K562 (cell line): ENCODE measurements around the gene MRPL38. TPM values are rescaled to one million over a fixed set of nuclear protein-coding genes. Genes with fewer than 3 reads are reported as not detected.

ENCODE experiments used
- BCOR ChIP-seq: fragments of 450-650 bp; IDR thresholded peaks from 2 replicates; pipeline ENCODE4 v1.6.1; 2016
- ESRRA ChIP-seq: fragments of 450-650 bp; IDR thresholded peaks from 2 replicates; pipeline ENCODE4 v1.6.1; 2014; ENCODE audit warnings: low read depth, mild to moderate bottlenecking, moderate library complexity, borderline replicate concordance
- MTF1 ChIP-seq: fragments of 250-450 bp; sonication (Bioruptor Pico); IDR thresholded peaks from 2 replicates; pipeline ENCODE4 v1.9.0; 2021; ENCODE audit warnings: moderate library complexity, mild to moderate bottlenecking, inconsistent platforms, borderline replicate concordance
- PHF8 ChIP-seq: fragments of 200-600 bp; sonication (generic); IDR thresholded peaks from 2 replicates; pipeline ENCODE4 v1.6.1; 2012; ENCODE audit warnings: mixed run types, mild to moderate bottlenecking, inconsistent platforms, low read length, moderate library complexity, borderline replicate concordance
- POLR2H ChIP-seq: IDR thresholded peaks from 2 replicates; pipeline ENCODE4 v1.6.1; 2016; ENCODE audit warnings: missing genetic modification characterization, low read depth, mild to moderate bottlenecking, control low read depth, missing compliant biosample characterization, moderate library complexity
- SMARCB1 ChIP-seq: IDR thresholded peaks from 2 replicates; pipeline ENCODE4 v1.6.1; 2011; ENCODE audit warnings: improper control_type of control experiment, low read depth; ENCODE audit not compliant: insufficient read length
- SNIP1 ChIP-seq: fragments of 450-650 bp; IDR thresholded peaks from 2 replicates; pipeline ENCODE4 v1.7.1; 2017; ENCODE audit warnings: low read depth, mild to moderate bottlenecking
- TEAD1 ChIP-seq, 2 experiments: fragments of 450-650 bp in 1 of 2; sonication (generic) in 1 of 2; formaldehyde crosslinking; IDR thresholded peaks; 2 replicates each; pipeline versions ENCODE4 v1.4.0 to v1.8.0; 2020 to 2022; ENCODE audit warnings: mild to moderate bottlenecking in 2 of 2, missing genetic modification reagents in 1 of 2
- ZFP1 ChIP-seq: fragments of 450-650 bp; formaldehyde crosslinking; IDR thresholded peaks from 2 replicates; pipeline ENCODE4 v1.4.0; 2020; ENCODE audit warnings: mild to moderate bottlenecking, mixed read lengths
- ZNF324 ChIP-seq: fragments of 250-450 bp; sonication (Bioruptor Pico); IDR thresholded peaks from 2 replicates; pipeline ENCODE4 v1.4.0; 2020; ENCODE audit warnings: mild to moderate bottlenecking
- ZNF589 ChIP-seq: fragments of 200-800 bp; sonication (Bioruptor generic); IDR thresholded peaks from 2 replicates; pipeline ENCODE4 v1.6.1; 2016; ENCODE audit warnings: low read depth, missing genetic modification characterization, missing compliant biosample characterization
- polyA plus RNA-seq, 8 experiments: library from polyadenylated mRNA; depleted of rRNA in 4 of 8; stranded (reverse) in 5 of 8; unstranded in 3 of 8; fragments of >200 nt; fragmentation: Nextera tagmentation in 2 of 8; fragmentation: Illumina TruSeq in 1 of 8; extraction: Ambion mirVana in 2 of 8; extraction: Trizol in 1 of 8; gene quantifications; 2 replicates each; pipeline versions ENCODE4 v1.2.1 to v1.2.3, GENCODE V29; 2011 to 2014; ENCODE audit warnings: inconsistent platforms in 1 of 8, missing spikeins in 1 of 8
- total RNA-seq, 7 experiments: library from RNA; depleted of rRNA in 6 of 7; stranded (reverse); fragments of >200 nt in 6 of 7; fragmentation: Illumina TruSeq in 2 of 7; extraction: Trizol in 2 of 7; gene quantifications; 2 replicates each; pipeline versions ENCODE4 v1.2.1 to v1.2.3, GENCODE V29; 2011 to 2021; ENCODE audit warnings: low replicate concordance in 1 of 7
- TF ChIP-seq, protein P1 (sequence below): sonication (generic); formaldehyde crosslinking; IDR thresholded peaks from 2 replicates; pipeline ENCODE4 v1.8.1; 2023; ENCODE audit warnings: mild to moderate bottlenecking, missing genetic modification reagents
- TF ChIP-seq, protein P2 (sequence below): fragments of 250-450 bp; sonication (Bioruptor Pico); IDR thresholded peaks from 2 replicates; pipeline ENCODE4 v1.4.0; 2020; ENCODE audit warnings: mild to moderate bottlenecking, moderate library complexity
- TF ChIP-seq, protein P3 (sequence below), 2 experiments: fragments of 450-650 bp; IDR thresholded peaks; 2 replicates each; pipeline ENCODE4 v1.6.1; 2018; ENCODE audit warnings: mild to moderate bottlenecking in 2 of 2, low read depth in 1 of 2; ENCODE audit not compliant: partially characterized antibody in 2 of 2
- TF ChIP-seq, protein P4 (sequence below): IDR thresholded peaks from 3 replicates; pipeline ENCODE4 v1.6.1; 2011; ENCODE audit warnings: borderline replicate concordance, mild to moderate bottlenecking, moderate library complexity; ENCODE audit not compliant: insufficient read length; ENCODE audit errors: extremely low read depth

MRPL38 gene
- total and polyA plus RNA-seq, 9 of the 15 experiments (the other 6 are each of a cell fraction or from before 2014, with no cell fraction given): 4.5 to 154 (median 48.5) TPM

DNA sequence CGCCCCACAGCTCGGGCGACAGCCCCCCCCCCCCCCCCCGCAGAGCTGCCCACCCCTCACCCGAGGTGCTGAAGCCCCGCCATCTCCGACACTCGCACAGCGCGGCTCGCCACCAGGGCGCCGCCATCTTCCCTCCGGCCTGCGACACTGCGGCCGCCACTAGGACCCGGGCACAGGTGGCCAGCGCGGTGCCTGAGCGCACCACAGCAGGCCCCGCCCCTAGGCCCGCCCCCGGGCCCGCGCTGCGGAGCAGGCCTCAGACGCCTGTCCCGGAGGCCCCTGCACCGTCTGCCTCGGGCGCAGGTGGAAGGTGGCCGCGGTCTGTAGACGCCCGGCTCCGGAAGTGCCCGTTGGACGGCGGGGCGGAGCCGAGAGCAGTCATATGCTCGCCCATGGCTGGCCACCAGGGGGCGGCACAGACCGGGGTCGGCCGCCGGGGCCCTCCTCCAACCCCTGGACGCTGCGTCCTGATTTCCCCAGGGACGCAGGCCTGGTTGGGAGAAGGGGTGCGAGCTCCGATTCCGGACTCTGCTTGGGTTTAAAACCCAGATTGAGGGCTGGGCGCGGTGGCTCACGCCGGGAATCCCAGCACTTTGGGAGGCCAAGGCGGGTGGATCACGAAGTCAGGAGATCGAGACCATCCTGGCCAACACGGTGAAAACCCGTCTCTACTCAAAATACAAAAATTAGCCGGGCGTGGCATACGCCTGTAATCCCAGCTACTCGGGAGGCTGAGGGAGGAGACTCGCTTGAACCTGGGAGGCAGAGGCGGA lies at the start of gene MRPL38 (continued):
- TF ChIP-seq, protein P1, sequence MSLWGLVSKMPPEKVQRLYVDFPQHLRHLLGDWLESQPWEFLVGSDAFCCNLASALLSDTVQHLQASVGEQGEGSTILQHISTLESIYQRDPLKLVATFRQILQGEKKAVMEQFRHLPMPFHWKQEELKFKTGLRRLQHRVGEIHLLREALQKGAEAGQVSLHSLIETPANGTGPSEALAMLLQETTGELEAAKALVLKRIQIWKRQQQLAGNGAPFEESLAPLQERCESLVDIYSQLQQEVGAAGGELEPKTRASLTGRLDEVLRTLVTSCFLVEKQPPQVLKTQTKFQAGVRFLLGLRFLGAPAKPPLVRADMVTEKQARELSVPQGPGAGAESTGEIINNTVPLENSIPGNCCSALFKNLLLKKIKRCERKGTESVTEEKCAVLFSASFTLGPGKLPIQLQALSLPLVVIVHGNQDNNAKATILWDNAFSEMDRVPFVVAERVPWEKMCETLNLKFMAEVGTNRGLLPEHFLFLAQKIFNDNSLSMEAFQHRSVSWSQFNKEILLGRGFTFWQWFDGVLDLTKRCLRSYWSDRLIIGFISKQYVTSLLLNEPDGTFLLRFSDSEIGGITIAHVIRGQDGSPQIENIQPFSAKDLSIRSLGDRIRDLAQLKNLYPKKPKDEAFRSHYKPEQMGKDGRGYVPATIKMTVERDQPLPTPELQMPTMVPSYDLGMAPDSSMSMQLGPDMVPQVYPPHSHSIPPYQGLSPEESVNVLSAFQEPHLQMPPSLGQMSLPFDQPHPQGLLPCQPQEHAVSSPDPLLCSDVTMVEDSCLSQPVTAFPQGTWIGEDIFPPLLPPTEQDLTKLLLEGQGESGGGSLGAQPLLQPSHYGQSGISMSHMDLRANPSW (CRISPR knock-in tag): no peak
- TF ChIP-seq SNIP1 (no peak), ZNF324 (CRISPR knock-in tag) (no peak), ZFP1 (no peak), ZNF589 (CRISPR knock-in tag) (no peak), POLR2H (tag) (no peak), TEAD1 (CRISPR knock-in tag; IDR thresholded peaks at IDR 0.05) (no peak; a peak in 1 of 4 replicates), SMARCB1 (no peak), ESRRA (peak; percentile 79; the same call in 1 of the 2 replicates), MTF1 (CRISPR knock-in tag) (no peak), BCOR (no peak), PHF8 (peak; percentile 52; the same call in 1 of the 2 replicates)
- TF ChIP-seq, protein P2, sequence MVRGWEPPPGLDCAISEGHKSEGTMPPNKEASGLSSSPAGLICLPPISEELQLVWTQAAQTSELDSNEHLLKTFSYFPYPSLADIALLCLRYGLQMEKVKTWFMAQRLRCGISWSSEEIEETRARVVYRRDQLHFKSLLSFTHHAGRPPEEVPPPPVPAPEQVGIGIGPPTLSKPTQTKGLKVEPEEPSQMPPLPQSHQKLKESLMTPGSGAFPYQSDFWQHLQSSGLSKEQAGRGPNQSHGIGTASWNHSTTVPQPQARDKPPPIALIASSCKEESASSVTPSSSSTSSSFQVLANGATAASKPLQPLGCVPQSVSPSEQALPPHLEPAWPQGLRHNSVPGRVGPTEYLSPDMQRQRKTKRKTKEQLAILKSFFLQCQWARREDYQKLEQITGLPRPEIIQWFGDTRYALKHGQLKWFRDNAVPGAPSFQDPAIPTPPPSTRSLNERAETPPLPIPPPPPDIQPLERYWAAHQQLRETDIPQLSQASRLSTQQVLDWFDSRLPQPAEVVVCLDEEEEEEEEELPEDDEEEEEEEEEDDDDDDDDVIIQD: no peak
- TF ChIP-seq, protein P3, sequence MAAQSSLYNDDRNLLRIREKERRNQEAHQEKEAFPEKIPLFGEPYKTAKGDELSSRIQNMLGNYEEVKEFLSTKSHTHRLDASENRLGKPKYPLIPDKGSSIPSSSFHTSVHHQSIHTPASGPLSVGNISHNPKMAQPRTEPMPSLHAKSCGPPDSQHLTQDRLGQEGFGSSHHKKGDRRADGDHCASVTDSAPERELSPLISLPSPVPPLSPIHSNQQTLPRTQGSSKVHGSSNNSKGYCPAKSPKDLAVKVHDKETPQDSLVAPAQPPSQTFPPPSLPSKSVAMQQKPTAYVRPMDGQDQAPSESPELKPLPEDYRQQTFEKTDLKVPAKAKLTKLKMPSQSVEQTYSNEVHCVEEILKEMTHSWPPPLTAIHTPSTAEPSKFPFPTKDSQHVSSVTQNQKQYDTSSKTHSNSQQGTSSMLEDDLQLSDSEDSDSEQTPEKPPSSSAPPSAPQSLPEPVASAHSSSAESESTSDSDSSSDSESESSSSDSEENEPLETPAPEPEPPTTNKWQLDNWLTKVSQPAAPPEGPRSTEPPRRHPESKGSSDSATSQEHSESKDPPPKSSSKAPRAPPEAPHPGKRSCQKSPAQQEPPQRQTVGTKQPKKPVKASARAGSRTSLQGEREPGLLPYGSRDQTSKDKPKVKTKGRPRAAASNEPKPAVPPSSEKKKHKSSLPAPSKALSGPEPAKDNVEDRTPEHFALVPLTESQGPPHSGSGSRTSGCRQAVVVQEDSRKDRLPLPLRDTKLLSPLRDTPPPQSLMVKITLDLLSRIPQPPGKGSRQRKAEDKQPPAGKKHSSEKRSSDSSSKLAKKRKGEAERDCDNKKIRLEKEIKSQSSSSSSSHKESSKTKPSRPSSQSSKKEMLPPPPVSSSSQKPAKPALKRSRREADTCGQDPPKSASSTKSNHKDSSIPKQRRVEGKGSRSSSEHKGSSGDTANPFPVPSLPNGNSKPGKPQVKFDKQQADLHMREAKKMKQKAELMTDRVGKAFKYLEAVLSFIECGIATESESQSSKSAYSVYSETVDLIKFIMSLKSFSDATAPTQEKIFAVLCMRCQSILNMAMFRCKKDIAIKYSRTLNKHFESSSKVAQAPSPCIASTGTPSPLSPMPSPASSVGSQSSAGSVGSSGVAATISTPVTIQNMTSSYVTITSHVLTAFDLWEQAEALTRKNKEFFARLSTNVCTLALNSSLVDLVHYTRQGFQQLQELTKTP (IDR thresholded peaks at IDR 0.05; ENCODE audit: low read depth in 1 of 2, partially characterized antibody in 2 of 2): peak in 1 of 2 experiments; percentile 28
- TF ChIP-seq, protein P4, sequence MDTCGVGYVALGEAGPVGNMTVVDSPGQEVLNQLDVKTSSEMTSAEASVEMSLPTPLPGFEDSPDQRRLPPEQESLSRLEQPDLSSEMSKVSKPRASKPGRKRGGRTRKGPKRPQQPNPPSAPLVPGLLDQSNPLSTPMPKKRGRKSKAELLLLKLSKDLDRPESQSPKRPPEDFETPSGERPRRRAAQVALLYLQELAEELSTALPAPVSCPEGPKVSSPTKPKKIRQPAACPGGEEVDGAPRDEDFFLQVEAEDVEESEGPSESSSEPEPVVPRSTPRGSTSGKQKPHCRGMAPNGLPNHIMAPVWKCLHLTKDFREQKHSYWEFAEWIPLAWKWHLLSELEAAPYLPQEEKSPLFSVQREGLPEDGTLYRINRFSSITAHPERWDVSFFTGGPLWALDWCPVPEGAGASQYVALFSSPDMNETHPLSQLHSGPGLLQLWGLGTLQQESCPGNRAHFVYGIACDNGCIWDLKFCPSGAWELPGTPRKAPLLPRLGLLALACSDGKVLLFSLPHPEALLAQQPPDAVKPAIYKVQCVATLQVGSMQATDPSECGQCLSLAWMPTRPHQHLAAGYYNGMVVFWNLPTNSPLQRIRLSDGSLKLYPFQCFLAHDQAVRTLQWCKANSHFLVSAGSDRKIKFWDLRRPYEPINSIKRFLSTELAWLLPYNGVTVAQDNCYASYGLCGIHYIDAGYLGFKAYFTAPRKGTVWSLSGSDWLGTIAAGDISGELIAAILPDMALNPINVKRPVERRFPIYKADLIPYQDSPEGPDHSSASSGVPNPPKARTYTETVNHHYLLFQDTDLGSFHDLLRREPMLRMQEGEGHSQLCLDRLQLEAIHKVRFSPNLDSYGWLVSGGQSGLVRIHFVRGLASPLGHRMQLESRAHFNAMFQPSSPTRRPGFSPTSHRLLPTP: no peak
